ENCODE measurements around the gene CRABP2.

DNA sequence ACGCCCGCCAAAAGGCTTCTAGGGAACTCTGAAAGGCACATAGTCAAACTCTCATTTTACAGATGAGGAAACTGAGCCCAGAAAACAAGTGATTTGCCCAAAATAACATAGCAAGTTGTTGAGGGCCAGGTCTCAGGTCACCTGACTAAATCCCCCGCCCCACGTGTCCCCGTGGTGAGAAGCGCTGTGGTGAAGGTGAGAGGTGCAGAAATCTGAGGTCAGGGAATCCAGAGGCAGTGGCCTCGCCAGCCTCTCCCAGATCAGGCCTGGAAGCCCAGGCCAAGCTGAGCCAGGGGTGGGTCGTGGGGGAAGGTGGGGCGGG is 41.0 kb upstream of the CRABP2 start:
- TF ChIP-seq CREM (IDR thresholded peaks at IDR 0.05) (no peak), CREM (CRISPR knock-in tag; IDR thresholded peaks at IDR 0.05) (no peak), JUNB (CRISPR knock-in tag; IDR thresholded peaks at IDR 0.05; ENCODE audit: borderline replicate concordance) (no peak)
- TF ChIP-seq, protein P1, sequence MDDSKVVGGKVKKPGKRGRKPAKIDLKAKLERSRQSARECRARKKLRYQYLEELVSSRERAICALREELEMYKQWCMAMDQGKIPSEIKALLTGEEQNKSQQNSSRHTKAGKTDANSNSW (CRISPR knock-in tag; IDR thresholded peaks at IDR 0.05; ENCODE audit: borderline replicate concordance), result no peak
